ENCODE data around the gene SLC2A4RG.

SLC2A4RG gene

DNA sequence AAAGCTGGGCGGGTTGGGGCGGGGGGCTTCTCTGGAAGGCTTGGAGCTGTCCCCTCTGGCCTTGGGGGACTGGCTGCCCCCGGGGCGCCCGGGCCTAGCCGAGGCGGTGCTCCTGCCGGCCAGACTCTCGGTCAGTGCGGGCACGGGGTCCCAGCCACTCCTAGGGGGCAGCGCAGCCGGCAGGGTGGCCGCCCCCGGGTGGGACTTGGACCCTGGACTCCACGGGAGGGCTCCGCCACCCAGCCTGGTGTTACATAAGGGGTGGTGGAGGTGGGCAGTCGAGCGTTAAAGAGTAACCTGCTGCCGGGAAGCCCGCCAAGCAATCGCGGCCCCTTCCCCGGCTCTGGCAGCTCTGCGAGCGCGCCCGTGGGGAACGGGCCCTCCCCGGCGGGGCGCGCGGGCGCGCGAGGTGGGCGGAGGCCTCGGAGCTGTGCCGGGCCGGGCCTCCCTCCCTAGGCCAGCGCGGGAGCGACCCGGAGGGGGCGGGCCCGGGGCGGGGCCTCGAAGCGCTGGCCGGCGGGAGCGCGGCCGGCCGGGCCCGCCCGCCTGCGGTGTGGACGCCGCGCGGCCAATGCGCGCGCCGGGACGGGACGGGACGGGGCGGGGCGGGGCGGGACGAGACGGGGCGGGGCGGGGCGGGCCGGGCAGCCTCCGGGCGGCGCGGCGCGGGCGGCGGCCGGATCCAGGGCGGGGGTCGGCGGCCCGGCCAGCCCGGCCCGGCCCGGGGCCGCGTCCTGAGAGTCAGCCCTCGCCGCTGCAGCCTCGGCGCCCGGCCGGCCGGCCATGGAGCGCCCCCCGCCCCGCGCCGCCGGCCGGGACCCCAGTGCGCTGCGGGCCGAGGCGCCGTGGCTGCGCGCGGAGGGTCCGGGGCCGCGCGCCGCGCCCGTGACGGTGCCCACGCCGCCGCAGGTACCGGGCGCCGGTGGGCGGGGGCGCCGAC lies at the start of gene SLC2A4RG:
Gene SLC2A4RG, plus strand, starts transcription at position 647 of the 940 bp plus-strand sequence. Its CDS starts 137 bp downstream, at position 784.
- peak; percentile 71 for DNase-seq

GRCh38 chr20:63690003-63690897 lies 49.3 kb upstream of the SLC2A4RG start:
- DNase-seq, result no peak

DNA sequence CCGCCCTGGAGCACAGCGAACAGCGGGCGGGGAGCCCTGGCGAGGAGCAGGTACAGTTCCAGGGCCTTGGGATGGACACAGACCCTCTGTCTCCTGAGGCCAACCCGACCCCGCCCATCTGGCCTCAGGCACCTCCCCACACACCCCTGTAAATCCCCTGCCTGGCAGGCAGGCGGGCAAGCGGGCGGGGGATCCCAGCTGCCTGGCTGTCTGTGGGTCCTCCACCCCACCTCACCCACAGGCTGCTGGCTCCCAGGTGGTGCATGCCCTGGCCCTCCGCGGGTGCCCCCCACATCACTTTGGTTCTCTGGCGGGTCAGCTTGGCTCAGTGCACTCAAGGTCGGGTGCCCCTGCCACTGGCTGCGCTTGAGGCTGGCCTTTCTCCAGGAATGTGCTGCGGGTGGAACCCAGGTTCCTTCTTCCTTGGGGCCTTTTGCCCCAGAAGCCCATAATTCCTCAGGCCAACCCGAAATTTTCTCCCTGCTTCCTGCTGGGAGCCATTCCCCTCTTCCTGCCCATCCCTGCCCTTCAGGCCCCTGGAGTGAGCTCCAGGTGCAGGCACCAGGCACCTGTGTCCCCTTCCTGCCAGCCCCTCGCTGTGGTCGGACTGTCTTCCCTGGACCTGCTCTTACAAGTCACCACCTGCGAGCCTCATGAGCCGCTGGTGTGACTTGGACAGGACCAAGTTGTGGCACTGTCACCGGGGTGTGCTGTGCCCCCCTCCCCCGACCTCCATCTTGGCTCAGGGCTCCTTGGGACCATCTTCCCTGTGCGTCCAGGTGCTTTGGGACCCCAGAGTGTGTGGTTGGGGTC lies 48.5 kb upstream of the SLC2A4RG start:
- no peak for DNase-seq

- no peak for DNase-seq
Measured at GRCh38 chr20:63691711-63692435, 47.7 kb upstream of the SLC2A4RG start.

- DNase-seq, result no peak
Measured at GRCh38 chr20:63692436-63693082, 47.0 kb upstream of the SLC2A4RG start.

DNA sequence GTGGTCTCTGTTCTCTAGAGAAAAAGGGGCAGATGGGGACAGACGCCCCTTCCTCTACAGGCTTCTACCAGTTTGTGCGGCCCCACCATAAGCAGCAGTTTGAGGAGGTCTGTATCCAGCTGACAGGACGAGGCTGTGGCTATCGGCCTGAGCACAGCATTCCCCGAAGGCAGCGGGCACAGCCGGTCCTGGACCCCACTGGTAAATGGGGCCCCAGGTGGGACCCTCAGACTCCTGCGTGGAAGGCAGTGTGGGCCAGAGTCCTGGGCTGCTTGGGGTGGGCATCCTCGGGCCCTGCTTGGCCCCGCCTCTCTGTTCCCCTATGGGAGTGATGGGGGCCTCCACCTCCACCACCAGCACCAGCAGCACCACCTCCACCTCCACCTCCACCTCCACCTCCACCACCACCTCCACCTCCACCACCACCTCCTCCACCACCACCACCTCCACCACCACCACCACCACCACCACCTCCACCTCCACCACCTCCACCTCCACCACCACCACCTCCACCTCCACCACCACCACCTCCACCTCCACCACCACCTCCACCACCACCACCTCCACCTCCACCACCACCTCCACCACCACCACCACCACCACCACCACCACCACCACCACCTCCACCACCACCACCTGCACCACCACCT lies 46.4 kb upstream of the SLC2A4RG start:
- DNase-seq, result no peak

DNA sequence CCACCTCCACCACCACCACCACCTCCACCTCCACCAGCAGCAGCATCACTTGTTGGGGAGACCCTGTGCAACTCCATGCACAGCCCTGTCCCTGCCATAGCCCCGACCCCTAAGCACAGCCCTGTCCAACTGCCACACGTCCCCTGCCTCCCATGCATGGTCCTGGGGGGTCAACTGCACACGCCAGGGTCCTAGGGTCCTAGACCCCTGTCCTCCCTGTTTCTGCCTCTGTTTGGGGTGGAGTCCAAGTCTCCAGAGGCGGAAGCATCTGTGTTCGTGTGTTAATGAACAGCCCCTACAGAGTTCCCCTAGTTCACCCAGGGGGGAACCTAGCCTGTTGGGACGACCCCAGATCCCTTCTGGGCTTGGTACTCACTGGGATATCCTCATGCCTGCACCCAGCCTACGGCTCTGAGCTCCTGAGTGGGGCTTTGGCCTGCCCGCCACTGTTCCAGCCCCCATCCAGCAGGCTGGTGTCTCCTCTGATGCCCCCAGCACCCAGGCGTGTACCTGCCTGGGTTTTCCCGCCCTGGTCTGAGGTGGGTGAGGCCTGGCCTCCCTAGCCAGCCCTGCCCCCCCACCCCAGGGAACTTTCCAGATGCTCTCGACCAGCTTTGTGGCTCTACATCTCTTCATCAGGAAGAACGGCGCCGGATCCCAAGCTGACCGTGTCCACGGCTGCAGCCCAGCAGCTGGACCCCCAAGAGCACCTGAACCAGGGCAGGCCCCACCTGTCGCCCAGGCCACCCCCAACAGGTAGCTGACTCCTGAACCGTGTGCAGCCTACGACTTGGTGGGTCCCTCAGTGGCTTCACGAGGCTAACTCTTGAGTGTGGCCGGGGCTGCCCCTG lies 45.6 kb upstream of the SLC2A4RG start:
- DNase-seq, result no peak

- DNase-seq, result no peak
Measured at GRCh38 chr20:63694584-63695423, 44.8 kb upstream of the SLC2A4RG start.

DNA sequence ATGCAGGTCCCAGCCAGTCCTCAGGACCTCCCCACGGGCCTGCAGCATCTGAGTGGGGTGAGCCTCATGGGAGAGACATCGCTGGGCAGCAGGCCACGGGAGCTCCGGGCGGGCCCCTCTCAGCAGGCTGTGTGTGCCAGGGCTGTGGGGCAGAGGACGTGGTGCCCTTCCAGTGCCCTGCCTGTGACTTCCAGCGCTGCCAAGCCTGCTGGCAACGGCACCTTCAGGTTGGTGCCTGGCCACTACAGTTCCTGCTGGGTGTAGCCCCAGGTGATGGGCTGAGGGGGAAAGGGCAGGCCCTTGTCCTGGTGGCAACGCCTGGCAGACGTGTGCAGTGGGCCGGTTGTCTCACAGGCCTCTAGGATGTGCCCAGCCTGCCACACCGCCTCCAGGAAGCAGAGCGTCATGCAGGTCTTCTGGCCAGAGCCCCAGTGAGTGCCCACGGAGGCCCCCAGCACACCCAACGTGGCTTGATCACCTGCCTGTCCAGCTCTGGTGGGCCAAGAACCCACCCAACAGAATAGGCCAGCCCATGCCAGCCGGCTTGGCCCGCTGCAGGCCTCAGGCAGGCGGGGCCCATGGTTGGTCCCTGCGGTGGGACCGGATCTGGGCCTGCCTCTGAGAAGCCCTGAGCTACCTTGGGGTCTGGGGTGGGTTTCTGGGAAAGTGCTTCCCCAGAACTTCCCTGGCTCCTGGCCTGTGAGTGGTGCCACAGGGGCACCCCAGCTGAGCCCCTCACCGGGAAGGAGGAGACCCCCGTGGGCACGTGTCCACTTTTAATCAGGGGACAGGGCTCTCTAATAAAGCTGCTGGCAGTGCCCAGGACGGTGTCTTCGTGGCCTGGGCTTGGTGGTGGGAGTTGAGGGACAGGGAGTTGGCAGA lies 43.9 kb upstream of the SLC2A4RG start:
- no peak for DNase-seq

GRCh38 chr20:63696306-63696627 lies 43.3 kb upstream of the SLC2A4RG start:
- DNase-seq, result no peak

- no peak for DNase-seq
Measured at GRCh38 chr20:63696628-63697356, 42.8 kb upstream of the SLC2A4RG start, which contains the start of gene TNFRSF6B. TNFRSF6B (plus strand) TSS chr20:63696652; CDS start chr20:63696768, 116 bp downstream.

DNA sequence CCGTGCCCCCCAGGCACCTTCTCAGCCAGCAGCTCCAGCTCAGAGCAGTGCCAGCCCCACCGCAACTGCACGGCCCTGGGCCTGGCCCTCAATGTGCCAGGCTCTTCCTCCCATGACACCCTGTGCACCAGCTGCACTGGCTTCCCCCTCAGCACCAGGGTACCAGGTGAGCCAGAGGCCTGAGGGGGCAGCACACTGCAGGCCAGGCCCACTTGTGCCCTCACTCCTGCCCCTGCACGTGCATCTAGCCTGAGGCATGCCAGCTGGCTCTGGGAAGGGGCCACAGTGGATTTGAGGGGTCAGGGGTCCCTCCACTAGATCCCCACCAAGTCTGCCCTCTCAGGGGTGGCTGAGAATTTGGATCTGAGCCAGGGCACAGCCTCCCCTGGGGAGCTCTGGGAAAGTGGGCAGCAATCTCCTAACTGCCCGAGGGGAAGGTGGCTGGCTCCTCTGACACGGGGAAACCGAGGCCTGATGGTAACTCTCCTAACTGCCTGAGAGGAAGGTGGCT lies 42.2 kb upstream of the SLC2A4RG start:
- no peak for DNase-seq

DNA sequence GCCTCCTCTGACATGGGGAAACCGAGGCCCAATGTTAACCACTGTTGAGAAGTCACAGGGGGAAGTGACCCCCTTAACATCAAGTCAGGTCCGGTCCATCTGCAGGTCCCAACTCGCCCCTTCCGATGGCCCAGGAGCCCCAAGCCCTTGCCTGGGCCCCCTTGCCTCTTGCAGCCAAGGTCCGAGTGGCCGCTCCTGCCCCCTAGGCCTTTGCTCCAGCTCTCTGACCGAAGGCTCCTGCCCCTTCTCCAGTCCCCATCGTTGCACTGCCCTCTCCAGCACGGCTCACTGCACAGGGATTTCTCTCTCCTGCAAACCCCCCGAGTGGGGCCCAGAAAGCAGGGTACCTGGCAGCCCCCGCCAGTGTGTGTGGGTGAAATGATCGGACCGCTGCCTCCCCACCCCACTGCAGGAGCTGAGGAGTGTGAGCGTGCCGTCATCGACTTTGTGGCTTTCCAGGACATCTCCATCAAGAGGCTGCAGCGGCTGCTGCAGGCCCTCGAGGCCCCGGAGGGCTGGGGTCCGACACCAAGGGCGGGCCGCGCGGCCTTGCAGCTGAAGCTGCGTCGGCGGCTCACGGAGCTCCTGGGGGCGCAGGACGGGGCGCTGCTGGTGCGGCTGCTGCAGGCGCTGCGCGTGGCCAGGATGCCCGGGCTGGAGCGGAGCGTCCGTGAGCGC lies 41.6 kb upstream of the SLC2A4RG start:
- DNase-seq, result no peak

GRCh38 chr20:63698739-63699465 lies 40.7 kb upstream of the SLC2A4RG start:
- no peak for DNase-seq

- no peak for DNase-seq
Measured at GRCh38 chr20:63699466-63700198, 39.9 kb upstream of the SLC2A4RG start.
